GM10266 (cell line): ENCODE measurements around the gene FOXP1.

ENCODE experiments used
- DNase-seq: peaks from one replicate; pipeline ENCODE4 v3.0.0; 2012; ENCODE audit errors: extremely low spot score
- TF ChIP-seq, protein P1 (sequence below): IDR thresholded peaks from 2 replicates; pipeline ENCODE4 v1.5.1; 2012; ENCODE audit warnings: mild to moderate bottlenecking, low read depth; ENCODE audit not compliant: control insufficient read depth, insufficient read depth; ENCODE audit errors: missing control alignments

The FOXP1 gene

DNA sequence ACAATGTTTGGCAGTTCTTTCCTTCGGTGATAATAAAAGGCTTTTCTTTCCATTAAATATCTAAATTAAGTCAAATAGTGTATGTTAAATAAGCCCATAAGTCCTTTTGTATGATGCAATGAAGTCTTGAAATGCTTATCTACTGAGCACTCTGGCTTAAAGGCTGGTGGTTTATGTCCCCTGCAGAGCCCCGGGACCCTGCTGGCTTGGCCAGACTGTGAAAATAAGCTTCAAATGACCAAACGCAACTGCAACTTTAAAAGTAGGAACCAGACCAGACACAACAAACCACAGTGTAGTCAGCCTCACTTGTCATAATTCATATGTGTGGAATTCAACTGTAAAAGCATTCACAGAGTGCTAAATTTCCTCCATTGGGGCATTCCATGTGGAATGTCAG, 72.5 kb downstream of the FOXP1 start:
- TF ChIP-seq, protein P1, sequence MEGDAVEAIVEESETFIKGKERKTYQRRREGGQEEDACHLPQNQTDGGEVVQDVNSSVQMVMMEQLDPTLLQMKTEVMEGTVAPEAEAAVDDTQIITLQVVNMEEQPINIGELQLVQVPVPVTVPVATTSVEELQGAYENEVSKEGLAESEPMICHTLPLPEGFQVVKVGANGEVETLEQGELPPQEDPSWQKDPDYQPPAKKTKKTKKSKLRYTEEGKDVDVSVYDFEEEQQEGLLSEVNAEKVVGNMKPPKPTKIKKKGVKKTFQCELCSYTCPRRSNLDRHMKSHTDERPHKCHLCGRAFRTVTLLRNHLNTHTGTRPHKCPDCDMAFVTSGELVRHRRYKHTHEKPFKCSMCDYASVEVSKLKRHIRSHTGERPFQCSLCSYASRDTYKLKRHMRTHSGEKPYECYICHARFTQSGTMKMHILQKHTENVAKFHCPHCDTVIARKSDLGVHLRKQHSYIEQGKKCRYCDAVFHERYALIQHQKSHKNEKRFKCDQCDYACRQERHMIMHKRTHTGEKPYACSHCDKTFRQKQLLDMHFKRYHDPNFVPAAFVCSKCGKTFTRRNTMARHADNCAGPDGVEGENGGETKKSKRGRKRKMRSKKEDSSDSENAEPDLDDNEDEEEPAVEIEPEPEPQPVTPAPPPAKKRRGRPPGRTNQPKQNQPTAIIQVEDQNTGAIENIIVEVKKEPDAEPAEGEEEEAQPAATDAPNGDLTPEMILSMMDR, result no peak
- DNase-seq, result no peak

DNA sequence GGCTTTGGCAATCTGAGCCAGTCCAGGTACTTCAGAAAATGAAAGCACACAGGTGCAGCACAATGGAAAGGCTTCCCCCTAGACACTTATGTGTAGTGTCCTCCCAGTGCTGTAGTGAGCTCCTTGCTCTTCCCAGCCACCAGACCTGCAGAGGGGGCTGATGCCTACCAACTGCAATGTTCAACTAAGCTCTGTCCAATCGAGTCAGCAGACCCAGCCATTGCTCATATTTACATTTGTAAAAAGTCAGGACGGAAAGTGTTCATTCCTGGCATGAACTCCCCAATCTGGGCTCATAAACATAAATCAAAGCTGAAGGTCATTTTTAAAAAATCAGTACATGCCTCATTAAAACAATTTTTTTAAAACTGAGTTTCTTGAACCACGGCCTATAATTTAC, 73.0 kb downstream of the FOXP1 start:
- no peak for DNase-seq
- TF ChIP-seq, protein P1, result no peak

DNA sequence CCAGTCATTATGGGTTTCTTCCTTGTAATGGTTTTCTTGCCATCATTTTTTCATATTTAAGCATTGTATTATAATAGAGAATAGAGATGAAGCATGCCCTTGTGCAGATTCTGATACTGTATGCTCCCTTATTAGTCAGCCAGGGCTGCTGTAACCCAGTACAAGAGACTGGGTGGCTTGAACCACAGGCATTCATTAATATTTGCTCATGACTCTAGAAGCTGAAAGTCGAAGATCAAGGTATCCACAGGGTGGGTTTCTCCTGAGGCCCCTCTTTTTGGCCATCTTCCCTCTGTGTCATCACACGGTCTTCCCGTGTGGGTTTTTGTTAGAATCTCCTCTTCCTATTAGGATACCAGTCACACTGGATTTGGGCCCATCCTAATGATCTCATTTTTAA, 74.5 kb downstream of the FOXP1 start:
- TF ChIP-seq, protein P1, result no peak
- no peak for DNase-seq

DNA sequence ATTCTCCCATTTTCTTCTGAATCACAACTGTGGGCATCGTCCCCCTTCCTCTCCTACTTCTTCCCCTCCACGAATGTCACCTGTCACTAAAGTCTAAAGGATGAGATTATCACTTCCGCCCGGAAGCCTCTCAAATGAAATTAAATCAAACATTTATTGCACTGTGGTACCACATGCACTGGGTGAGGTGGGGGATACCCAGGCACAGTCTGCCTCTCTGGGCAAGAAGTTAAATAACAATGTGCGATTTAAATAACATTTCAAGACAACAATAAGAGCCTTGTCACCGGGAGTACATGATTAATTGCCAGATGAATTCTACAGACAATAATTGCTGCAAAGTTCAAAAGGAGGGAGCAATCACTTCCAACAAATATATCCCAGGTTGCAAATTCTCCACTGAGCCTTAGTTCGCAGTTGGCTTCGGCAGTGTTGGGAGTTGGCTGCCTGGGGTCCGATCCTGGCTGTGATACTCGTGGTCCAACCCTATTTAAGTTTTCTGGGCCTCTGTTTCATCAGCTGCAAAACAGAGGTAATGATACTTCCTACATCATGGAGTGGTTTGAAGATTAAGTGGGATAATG, 77.7 kb downstream of the FOXP1 start:
- TF ChIP-seq, protein P1, result no peak
- no peak for DNase-seq

DNA sequence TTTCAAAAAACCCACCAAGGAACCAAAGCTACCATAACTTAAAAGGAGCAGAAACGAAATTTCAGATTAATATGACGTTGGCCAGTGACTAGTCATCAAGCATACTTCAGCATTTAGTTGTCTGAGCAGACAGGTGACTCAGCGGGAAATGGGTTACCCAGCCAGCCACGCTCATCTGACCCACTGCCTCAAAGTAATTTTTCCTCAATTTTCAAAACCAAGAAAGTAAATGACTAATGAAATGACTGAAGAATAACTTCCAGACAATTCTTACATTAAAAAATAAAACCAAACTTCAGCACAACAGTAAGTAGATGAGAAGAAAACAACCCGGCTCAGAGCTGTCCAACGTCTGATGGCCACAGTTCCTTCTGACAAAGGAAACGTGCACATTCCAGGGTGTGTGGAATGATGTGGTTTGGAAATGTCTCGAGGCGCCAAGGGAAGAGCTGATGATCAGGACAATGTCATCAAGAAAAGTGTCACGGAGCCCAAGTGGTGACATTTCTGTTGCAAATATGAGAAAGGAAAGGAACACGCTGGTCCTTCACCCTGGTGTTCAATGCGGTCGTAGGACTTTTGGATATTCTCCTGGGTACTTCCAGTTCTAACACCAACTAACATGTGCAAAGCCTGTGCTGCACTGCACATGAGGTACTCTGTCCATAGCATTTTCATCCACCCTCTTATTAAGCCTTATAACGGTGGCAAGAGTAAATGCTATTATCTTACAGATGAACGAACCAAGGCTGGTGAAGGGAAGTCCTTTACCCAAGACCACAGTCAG, 79.1 kb downstream of the FOXP1 start:
- TF ChIP-seq, protein P1, result no peak
- no peak for DNase-seq

DNA sequence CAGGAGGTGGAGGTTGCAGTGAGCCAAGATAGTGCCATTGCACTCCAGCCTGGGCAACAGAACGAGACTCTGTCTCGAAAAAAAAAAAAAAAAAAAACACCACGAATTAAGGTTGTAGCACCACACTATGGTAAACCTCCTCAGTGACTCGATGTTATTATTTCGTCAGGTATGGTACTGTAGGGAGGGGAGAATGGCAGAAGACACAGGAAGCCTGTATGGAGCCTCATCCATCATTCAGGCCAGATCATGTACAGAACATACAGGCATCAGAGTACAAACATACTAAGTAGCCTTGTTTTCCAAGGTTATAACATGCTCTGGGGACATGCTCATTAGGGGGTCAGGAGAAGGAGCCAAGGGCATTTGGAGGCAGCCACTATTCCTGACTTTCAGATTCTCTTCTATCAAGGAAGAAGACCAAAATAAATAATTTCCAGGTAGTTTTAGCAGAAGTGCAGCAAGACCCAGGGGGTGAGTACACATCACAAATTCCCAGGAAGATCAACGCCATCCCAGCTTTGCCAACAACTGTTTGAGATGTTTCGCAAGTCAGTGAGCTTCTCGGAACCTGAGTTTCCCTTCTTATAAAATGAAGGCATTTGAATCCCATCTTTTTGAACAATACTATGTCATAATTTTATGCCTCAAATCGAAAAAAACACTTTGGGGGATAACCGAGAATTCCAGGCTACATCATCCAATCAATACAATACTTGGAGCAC, 79.8 kb downstream of the FOXP1 start:
- TF ChIP-seq, protein P1, result no peak
- no peak for DNase-seq
